CD8-positive, alpha-beta memory T cell (primary cell): Measurements from ENCODE around the gene LDHA. TPM values are rescaled to one million over a fixed set of nuclear protein-coding genes. Genes with fewer than 3 reads are reported as not detected.

Experiments used
- CTCF ChIA-PET: fragments of 350-600 bp; sonication (Branson Sonifier 250); formaldehyde crosslinking; loops from one replicate; lab custom pipeline; 2021; ENCODE audit warnings: antibody characterized with exemption; lab: Charles Lee
- POLR2A ChIA-PET: fragments of 350-600 bp; sonication (Branson Sonifier 250); formaldehyde crosslinking; loops from one replicate; lab custom pipeline; 2021; ENCODE audit warnings: antibody characterized with exemption; lab: Charles Lee
- DNase-seq, 5 donors: peaks; one replicate each; pipeline versions ENCODE4 v3.0.0 to v3.0.0-alpha.2; 2020 to 2022; ENCODE audit warnings: mixed read lengths in 1 of 5
- H3K27ac ChIP-seq: one replicate; pipeline ENCODE4 v1.7.0; 2013; ENCODE audit warnings: low read depth, mild to moderate bottlenecking, low read length, moderate library complexity
- H3K27me3 ChIP-seq: 2 replicates; pipeline ENCODE4 v1.7.0; 2013; ENCODE audit warnings: low read length, mild to moderate bottlenecking; ENCODE audit not compliant: insufficient read depth, poor library complexity, severe bottlenecking
- H3K36me3 ChIP-seq: 2 replicates; pipeline ENCODE4 v1.7.0; 2013; ENCODE audit warnings: mild to moderate bottlenecking, low read length, moderate library complexity; ENCODE audit not compliant: insufficient read depth
- H3K4me1 ChIP-seq: 2 replicates; pipeline ENCODE4 v1.7.0; 2013; ENCODE audit warnings: mild to moderate bottlenecking, low read length, moderate library complexity; ENCODE audit not compliant: insufficient read depth
- H3K4me3 ChIP-seq: 2 replicates; pipeline ENCODE4 v1.7.0; 2013; ENCODE audit warnings: mild to moderate bottlenecking, low read length
- H3K9me3 ChIP-seq: 2 replicates; pipeline ENCODE4 v1.7.0; 2013; ENCODE audit warnings: mild to moderate bottlenecking, low read length
- H3K27ac Mint-ChIP-seq, 8 donors: one replicate each; pipeline ENCODE4 v1.8.0; 2020 to 2021; ENCODE audit warnings: mixed read lengths in 8 of 8, mild to moderate bottlenecking in 6 of 8, inconsistent platforms in 3 of 8, moderate library complexity in 3 of 8
- H3K27me3 Mint-ChIP-seq, 2 donors: one replicate each; pipeline ENCODE4 v1.8.0; 2020 to 2021; ENCODE audit warnings: mixed read lengths in 2 of 2, mild to moderate bottlenecking in 1 of 2, moderate library complexity in 1 of 2
- H3K36me3 Mint-ChIP-seq, 3 donors: one replicate each; pipeline ENCODE4 v1.8.0; 2020 to 2021; ENCODE audit warnings: mixed read lengths in 3 of 3, inconsistent platforms in 1 of 3, mild to moderate bottlenecking in 1 of 3
- H3K4me1 Mint-ChIP-seq, 3 donors: one replicate each; pipeline ENCODE4 v1.8.0; 2020 to 2021; ENCODE audit warnings: mixed read lengths in 3 of 3, inconsistent platforms in 1 of 3, mild to moderate bottlenecking in 1 of 3
- H3K4me3 Mint-ChIP-seq, 7 donors: one replicate each; pipeline ENCODE4 v1.8.0; 2020 to 2021; ENCODE audit warnings: mixed read lengths in 7 of 7, mild to moderate bottlenecking in 6 of 7, moderate library complexity in 4 of 7, inconsistent platforms in 2 of 7
- H3K9me3 Mint-ChIP-seq, 5 donors: one replicate each; pipeline ENCODE4 v1.8.0; 2020 to 2022; ENCODE audit warnings: mixed read lengths in 5 of 5, mild to moderate bottlenecking in 3 of 5, moderate library complexity in 2 of 5, inconsistent platforms in 1 of 5
- polyA plus RNA-seq: library from polyadenylated mRNA; unstranded; fragments of 300-500 nt; fragmentation: Illumina TruSeq; gene quantifications from one replicate; pipeline ENCODE4 v1.2.3, GENCODE V29; 2021
- total RNA-seq, 2 experiments: library from RNA; stranded (reverse); gene quantifications; one replicate each; pipeline ENCODE4 v1.2.3, GENCODE V29; 2021

LDHA gene
- total and polyA plus RNA-seq, 3 experiments from 2014 or later = 389 to 1,631 (median 1,546) TPM

GRCh38 chr11:18379201-18379600 lies 15.2 kb upstream of the LDHA start:
- no peak overlapping the region for H3K4me3 Mint-ChIP-seq
- H3K9me3 ChIP-seq = no peaks in the 10 kb centered on the region
- no peaks in the 10 kb centered on the region for H3K36me3 ChIP-seq
- H3K36me3 Mint-ChIP-seq = no peaks in the 10 kb centered on the region
- H3K9me3 Mint-ChIP-seq = no peaks in the 10 kb centered on the region
- no peaks in the 10 kb centered on the region for H3K27me3 ChIP-seq
- H3K4me3 ChIP-seq = no peak overlapping the region
- ChIA-PET POLR2A (no interaction called here), CTCF (no interaction called here)
- DNase-seq = no peak
- H3K27me3 Mint-ChIP-seq = no peaks in the 10 kb centered on the region
- H3K4me1 Mint-ChIP-seq = peaks cover 14 to 16% (median 15%) of the 10 kb centered on the region in 3 donors
- peaks cover 16% of the 10 kb centered on the region for H3K4me1 ChIP-seq
- no peak overlapping the region for H3K27ac ChIP-seq
- no peak overlapping the region for H3K27ac Mint-ChIP-seq

- no peaks in the 10 kb centered on the region for H3K9me3 Mint-ChIP-seq
- DNase-seq = peak; percentile 43 to 79 (median 74)
- H3K4me1 Mint-ChIP-seq = peaks cover 22 to 45% (median 37%) of the 10 kb centered on the region in 3 donors
- Histone ChIP-seq H3K27me3 (no peaks in the 10 kb centered on the region), H3K4me1 (peaks cover 27% of the 10 kb centered on the region), H3K4me3 (peak overlapping the region; percentile 36), H3K36me3 (no peaks in the 10 kb centered on the region), H3K27ac (peak overlapping the region; percentile 71), H3K9me3 (no peaks in the 10 kb centered on the region)
- peak overlapping the region; percentile 15 to 77 (median 71) for H3K4me3 Mint-ChIP-seq
- H3K36me3 Mint-ChIP-seq = no peaks in the 10 kb centered on the region
- H3K27me3 Mint-ChIP-seq = no peaks in the 10 kb centered on the region
- CTCF ChIA-PET = interaction anchor here (0.9 to 4.1 kb wide), 6 partner anchors 8 to 140 kb away, joined by 3 to 37 read pairs (median 3); partner anchors contain the start of genes GTF2H1, HPS5 and LDHA
- POLR2A ChIA-PET = interaction anchor here (0.5 to 2.2 kb wide), 4 partner anchors 12 to 1306 kb away, joined by 3 to 43 read pairs (median 4); partner anchors contain the start of genes LDHA, RPS13 and TSG101
- peak overlapping the region; percentile 93 to 99 (median 96) for H3K27ac Mint-ChIP-seq
These were observed 10.8 kb upstream of the LDHA start for GRCh38 chr11:18383388-18384156.

GRCh38 chr11:18384157-18384641 lies 10.2 kb upstream of the LDHA start:
- peak in 1 of 5 donors; percentile 25 for DNase-seq
- H3K27me3 ChIP-seq = no peaks in the 10 kb centered on the region
- no peaks in the 10 kb centered on the region for H3K9me3 Mint-ChIP-seq
- peak overlapping the region; percentile 93 to 99 (median 96) for H3K27ac Mint-ChIP-seq
- no peaks in the 10 kb centered on the region for H3K36me3 ChIP-seq
- H3K27me3 Mint-ChIP-seq = no peaks in the 10 kb centered on the region
- ChIA-PET POLR2A (interaction anchor here (2.2 kb wide), 1 partner anchor 11 kb away, joined by 43 read pairs; the partner anchor contains the start of gene LDHA), CTCF (interaction anchor here (1.2 to 4.1 kb wide), 3 partner anchors 11 to 62 kb away, joined by 3 to 37 read pairs (median 3); partner anchors contain the start of genes GTF2H1, HPS5 and LDHA)
- H3K36me3 Mint-ChIP-seq = no peaks in the 10 kb centered on the region
- H3K4me1 ChIP-seq = peaks cover 27% of the 10 kb centered on the region
- peaks cover 22 to 45% (median 38%) of the 10 kb centered on the region in 3 donors for H3K4me1 Mint-ChIP-seq
- H3K4me3 ChIP-seq = peak overlapping the region; percentile 36
- peak overlapping the region; percentile 15 to 77 (median 71) for H3K4me3 Mint-ChIP-seq
- H3K27ac ChIP-seq = peak overlapping the region; percentile 71
- H3K9me3 ChIP-seq = no peaks in the 10 kb centered on the region

- CTCF ChIA-PET = no interaction called here
- no peaks in the 10 kb centered on the region for H3K9me3 ChIP-seq
- DNase-seq = no peak
- H3K9me3 Mint-ChIP-seq = no peaks in the 10 kb centered on the region
- H3K4me1 ChIP-seq = peaks cover 13% of the 10 kb centered on the region
- no peaks in the 10 kb centered on the region for H3K36me3 ChIP-seq
- H3K4me3 ChIP-seq = no peak overlapping the region
- H3K27ac ChIP-seq = no peak overlapping the region
- peaks cover 0 to 8% (median 0%) of the 10 kb centered on the region in 3 donors for H3K36me3 Mint-ChIP-seq
- peaks cover 15 to 43% (median 36%) of the 10 kb centered on the region in 3 donors for H3K4me1 Mint-ChIP-seq
- no peaks in the 10 kb centered on the region for H3K27me3 ChIP-seq
- no peak overlapping the region for H3K4me3 Mint-ChIP-seq
- POLR2A ChIA-PET = no interaction called here
- peak overlapping the region in 1 of 8 donors; percentile 8 for H3K27ac Mint-ChIP-seq
- peaks cover 0 to 4% of the 10 kb centered on the region in 2 donors for H3K27me3 Mint-ChIP-seq
These were observed 4.3 kb upstream of the LDHA start for GRCh38 chr11:18390088-18390487.

GRCh38 chr11:18392434-18393321 lies 1.7 kb upstream of the LDHA start:
- no peak for DNase-seq
- Mint-ChIP-seq H3K27ac (peak overlapping the region; percentile 42 to 100 (median 89)), H3K9me3 (peaks cover 0 to 2% (median 0%) of the 10 kb centered on the region in 5 donors), H3K4me1 (peaks cover 22 to 38% (median 38%) of the 10 kb centered on the region in 3 donors), H3K4me3 (peak overlapping the region in 6 of 7 donors; percentile 32 to 78 (median 43)), H3K36me3 (peaks cover under 1 to 32% (median 4%) of the 10 kb centered on the region in 3 donors), H3K27me3 (peaks cover 0 to 12% of the 10 kb centered on the region in 2 donors)
- CTCF ChIA-PET = interaction anchor here (1.3 to 4.0 kb wide), 3 partner anchors 9 to 67 kb away, joined by 4 to 37 read pairs (median 4); no protein-coding TSS in a partner anchor
- H3K4me3 ChIP-seq = no peak overlapping the region
- no peaks in the 10 kb centered on the region for H3K27me3 ChIP-seq
- no peaks in the 10 kb centered on the region for H3K9me3 ChIP-seq
- peaks cover 10% of the 10 kb centered on the region for H3K36me3 ChIP-seq
- peaks cover 17% of the 10 kb centered on the region for H3K4me1 ChIP-seq
- POLR2A ChIA-PET = no interaction called here
- peak overlapping the region; percentile 1 for H3K27ac ChIP-seq

GRCh38 chr11:18393581-18394274 lies 635 bp upstream of the LDHA start:
- DNase-seq = no peak
- H3K36me3 Mint-ChIP-seq = peaks cover 6 to 42% (median 10%) of the 10 kb centered on the region in 3 donors
- CTCF ChIA-PET = interaction anchor here (1.2 to 4.0 kb wide), 4 partner anchors 10 to 311 kb away, joined by 3 to 37 read pairs (median 4); partner anchors contain the start of gene HPS5
- peaks cover 0 to 12% of the 10 kb centered on the region in 2 donors for H3K27me3 Mint-ChIP-seq
- peaks cover 28 to 41% (median 41%) of the 10 kb centered on the region in 3 donors for H3K4me1 Mint-ChIP-seq
- Histone ChIP-seq H3K27ac (peak overlapping the region; percentile 89), H3K36me3 (peaks cover 18% of the 10 kb centered on the region), H3K27me3 (no peaks in the 10 kb centered on the region), H3K4me3 (peak overlapping the region; percentile 58), H3K4me1 (peaks cover 22% of the 10 kb centered on the region), H3K9me3 (no peaks in the 10 kb centered on the region)
- POLR2A ChIA-PET = interaction anchor here (0.6 to 3.5 kb wide), 4 partner anchors 10 to 133 kb away, joined by 3 to 48 read pairs (median 34); partner anchors contain the start of genes GTF2H1, HPS5 and TSG101
- peak overlapping the region; percentile 89 to 100 (median 98) for H3K27ac Mint-ChIP-seq
- peak overlapping the region; percentile 97 to 99 (median 98) for H3K4me3 Mint-ChIP-seq
- peaks cover 0 to 2% (median 0%) of the 10 kb centered on the region in 5 donors for H3K9me3 Mint-ChIP-seq
